NCI-H128 (cell line): ENCODE results near the gene MAMDC2.

Source experiments
- DNase-seq: peaks from one replicate; lab custom pipeline; 2025; ENCODE audit not compliant: unreplicated experiment; lab: John Stamatoyannopoulos, UW

The MAMDC2 gene, protein sequence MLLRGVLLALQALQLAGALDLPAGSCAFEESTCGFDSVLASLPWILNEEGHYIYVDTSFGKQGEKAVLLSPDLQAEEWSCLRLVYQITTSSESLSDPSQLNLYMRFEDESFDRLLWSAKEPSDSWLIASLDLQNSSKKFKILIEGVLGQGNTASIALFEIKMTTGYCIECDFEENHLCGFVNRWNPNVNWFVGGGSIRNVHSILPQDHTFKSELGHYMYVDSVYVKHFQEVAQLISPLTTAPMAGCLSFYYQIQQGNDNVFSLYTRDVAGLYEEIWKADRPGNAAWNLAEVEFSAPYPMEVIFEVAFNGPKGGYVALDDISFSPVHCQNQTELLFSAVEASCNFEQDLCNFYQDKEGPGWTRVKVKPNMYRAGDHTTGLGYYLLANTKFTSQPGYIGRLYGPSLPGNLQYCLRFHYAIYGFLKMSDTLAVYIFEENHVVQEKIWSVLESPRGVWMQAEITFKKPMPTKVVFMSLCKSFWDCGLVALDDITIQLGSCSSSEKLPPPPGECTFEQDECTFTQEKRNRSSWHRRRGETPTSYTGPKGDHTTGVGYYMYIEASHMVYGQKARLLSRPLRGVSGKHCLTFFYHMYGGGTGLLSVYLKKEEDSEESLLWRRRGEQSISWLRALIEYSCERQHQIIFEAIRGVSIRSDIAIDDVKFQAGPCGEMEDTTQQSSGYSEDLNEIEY

GRCh38 chr9:70043689-70044489, at the start of gene MAMDC2:
Gene MAMDC2, plus strand, starts transcription at chr9:70043848. Its CDS starts 350 bp downstream, at chr9:70044198.
- DNase-seq = no peak

DNA sequence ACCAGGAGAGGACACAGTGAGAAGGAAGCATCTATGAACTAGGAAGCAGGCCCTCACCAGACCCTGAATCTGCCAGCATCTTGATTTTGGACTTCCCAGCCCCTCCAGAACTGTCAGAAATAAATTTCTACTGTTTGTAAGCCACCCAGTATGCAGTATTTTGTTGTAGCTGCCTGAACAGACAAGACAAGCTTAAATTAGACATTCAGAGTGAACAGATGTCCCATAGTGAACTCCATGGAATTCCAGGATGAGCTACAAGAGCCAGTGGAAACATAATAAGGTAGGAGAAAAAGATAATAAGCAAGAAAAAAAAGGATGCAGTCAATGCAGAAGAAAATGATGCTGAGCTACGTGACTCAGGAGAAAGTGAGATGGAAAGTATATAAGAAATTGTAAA, 47.8 kb upstream of the MAMDC2 start:
- no peak for DNase-seq

DNA sequence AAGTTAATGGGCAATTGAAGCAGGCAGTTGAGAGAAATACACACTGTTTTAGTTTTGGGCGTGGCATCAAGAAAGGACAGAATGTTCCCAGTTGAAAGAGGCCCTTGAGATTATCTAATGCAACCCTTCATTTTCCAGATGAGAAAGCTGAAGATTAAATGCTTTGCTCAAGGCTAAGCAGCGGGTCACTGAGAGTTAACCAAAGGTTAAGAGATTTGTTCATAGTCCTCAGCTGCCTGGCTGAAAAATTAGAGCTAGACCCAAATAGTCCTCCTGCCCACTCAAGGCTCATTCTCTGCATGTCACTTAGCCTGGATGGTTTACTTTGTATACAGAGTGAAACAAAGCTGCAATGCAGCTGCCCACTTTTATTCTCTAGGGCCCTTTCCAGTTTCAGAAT, 46.7 kb upstream of the MAMDC2 start:
- peak; percentile 45 for DNase-seq

GRCh38 chr9:69997524-69997923, 46.1 kb upstream of the MAMDC2 start:
- DNase-seq = no peak

DNA sequence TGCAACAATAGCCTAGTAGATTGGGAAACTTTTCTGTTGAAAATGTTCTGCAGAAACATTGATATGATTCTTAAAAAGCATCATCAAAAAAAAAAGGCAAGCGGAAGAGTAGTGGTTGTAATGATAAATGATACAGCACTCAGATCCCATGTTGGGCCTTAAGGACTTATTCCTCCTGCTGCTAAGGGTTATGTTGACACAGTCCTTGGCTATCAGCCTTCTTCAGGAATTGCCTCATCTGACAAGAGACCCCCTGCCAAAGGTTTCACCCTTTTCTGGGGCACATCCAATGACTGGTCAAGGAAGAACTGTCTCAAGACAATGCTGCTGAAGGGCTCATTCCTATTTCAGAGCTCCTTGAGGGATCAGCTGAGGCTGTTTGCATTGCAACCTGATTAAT, 44.3 kb upstream of the MAMDC2 start:
- no peak for DNase-seq

DNA sequence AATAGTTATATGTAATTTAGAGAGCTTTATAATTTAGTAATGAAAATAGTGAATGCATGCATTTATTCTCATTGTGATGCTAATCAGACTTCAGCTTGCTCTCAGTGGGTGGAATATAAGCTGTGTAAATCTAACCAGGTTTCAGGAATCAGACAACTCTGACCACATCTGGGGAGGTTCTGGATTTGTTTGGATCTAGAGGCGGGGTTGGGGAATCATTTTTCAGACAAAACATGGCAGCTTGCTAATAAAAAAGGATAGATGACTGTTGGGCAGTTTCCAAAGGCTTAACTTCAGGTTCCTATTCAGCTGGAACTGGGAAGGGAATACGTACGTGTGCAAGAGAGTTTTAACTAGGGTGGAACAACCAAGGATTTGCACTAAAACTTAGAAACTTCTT, 43.2 kb upstream of the MAMDC2 start:
- no peak for DNase-seq

GRCh38 chr9:70003901-70004714, 39.5 kb upstream of the MAMDC2 start:
- DNase-seq = no peak

- DNase-seq = no peak
Observed at GRCh38 chr9:70006306-70006705, 37.3 kb upstream of the MAMDC2 start.

DNA sequence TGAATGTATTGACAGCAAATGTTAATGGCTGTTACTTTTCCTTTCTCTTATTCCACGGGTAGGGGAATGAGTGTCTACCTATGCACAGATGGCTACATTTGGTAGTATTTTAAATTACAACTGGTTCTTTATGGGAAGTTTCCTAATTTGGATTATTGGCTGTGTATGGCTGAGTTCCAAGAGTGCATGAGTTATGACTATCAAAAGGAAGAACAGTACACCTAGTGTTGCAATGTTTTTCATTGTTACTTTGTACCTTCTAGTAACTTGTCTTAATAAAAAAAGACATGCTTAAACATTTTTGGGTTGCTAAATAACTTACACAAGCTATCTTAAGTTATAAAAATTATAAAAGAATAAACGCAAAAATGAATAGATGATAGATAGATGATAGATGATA, 35.8 kb upstream of the MAMDC2 start:
- DNase-seq = no peak

GRCh38 chr9:70010015-70010414, 33.6 kb upstream of the MAMDC2 start:
- no peak for DNase-seq

- no peak for DNase-seq
Observed at GRCh38 chr9:70011366-70011765, 32.3 kb upstream of the MAMDC2 start.

DNA sequence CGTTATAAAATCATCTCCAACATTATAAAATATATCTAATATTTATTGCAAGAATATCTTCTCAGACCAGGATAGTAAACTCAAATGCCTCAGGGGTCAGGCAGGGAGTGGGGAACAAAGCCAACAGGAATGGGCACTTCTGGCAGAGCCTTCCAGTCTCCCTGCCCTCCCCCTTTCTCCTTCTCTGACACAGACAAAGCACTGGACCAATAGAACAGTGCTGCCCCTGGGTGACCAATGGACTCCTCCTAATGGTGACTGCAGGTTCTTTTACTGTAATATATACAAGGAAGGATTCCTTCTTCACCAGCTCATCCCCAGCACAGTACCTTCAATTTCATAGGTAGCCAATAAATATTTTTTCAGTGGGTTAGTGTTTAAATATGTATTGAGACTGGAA, 31.1 kb upstream of the MAMDC2 start:
- DNase-seq = no peak

DNA sequence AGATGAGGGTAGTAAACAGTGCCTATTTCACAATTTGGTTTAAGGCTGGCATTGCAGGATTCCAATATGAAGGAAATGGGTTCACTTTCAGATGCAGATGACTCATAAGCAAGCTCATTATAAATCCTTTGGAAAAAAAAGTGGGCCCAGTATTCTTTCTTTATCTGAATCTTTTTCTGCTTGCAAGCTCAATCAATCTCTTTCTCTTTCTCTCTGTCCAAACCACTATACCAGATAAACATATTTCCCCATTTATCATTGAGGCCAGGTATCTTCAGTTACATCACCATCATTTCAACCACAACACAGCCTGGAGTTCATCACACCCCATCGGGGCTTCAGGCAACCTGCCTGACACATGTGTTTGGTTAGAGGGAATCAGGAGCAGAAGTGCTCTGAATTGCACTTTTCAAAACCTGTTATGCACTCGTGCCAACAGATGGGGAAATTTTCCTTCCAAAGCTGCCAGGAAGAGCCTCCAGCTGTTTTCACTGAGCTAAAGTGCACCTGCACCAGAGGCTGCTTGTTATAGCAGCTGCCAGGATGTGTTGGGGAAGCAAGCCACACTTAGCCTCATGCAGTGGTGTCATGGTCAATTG, 30.0 kb upstream of the MAMDC2 start:
- DNase-seq = no peak

GRCh38 chr9:70015099-70015498, 28.5 kb upstream of the MAMDC2 start:
- no peak for DNase-seq

GRCh38 chr9:70020217-70020616, 23.4 kb upstream of the MAMDC2 start:
- no peak for DNase-seq

GRCh38 chr9:70020991-70021571, 22.6 kb upstream of the MAMDC2 start:
- no peak for DNase-seq

DNA sequence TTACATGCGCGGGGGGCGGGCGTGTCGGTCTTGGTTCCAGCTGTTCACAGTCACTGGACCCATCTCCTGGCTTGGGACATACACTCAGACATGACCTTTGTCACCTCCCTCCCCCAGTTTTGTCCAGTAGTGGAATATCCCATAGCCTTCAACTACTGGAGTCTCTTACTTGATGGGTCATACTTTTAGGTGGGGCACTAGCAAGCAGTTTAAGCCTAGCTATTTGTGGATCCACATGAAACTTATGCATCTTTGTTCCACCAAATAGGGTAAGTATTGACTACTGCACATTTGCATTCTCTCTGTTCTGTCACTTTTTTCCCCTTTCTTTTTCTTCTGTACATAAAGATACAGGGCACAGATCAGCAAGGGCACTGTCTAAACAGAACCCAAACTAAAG, 15.4 kb upstream of the MAMDC2 start:
- no peak for DNase-seq

GRCh38 chr9:70030156-70030555, 13.5 kb upstream of the MAMDC2 start:
- DNase-seq = no peak

DNA sequence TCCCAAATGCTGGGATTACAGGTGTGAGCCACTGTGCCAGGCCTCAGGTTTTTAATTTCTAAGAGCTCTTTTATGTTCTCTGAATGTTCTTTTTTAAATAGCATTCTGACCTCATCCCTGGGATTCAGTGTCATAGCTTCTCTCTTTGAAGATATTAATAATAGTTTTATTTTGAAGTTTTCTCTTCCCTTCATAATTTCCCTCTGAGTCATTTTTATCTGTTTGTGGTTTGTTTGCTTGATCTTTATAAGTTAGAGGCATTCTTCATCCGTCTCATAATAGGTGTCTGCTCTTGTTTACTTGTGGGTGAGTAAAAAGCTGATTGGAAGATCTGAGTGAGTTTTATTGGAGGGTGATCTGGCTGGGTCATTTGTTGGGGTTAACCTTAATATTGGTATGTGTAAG, 12.5 kb upstream of the MAMDC2 start:
- no peak for DNase-seq

GRCh38 chr9:70034271-70034711, 9.4 kb upstream of the MAMDC2 start:
- no peak for DNase-seq
